Measurements from ENCODE around the gene RNPS1.

RNPS1 gene

GRCh38 chr16:2243031-2243528 is 24.8 kb downstream of the RNPS1 start:
- no peak for TF ChIP-seq ZFX (IDR thresholded peaks at IDR 0.05; ENCODE audit: borderline replicate concordance)
- TF ChIP-seq, protein P1, sequence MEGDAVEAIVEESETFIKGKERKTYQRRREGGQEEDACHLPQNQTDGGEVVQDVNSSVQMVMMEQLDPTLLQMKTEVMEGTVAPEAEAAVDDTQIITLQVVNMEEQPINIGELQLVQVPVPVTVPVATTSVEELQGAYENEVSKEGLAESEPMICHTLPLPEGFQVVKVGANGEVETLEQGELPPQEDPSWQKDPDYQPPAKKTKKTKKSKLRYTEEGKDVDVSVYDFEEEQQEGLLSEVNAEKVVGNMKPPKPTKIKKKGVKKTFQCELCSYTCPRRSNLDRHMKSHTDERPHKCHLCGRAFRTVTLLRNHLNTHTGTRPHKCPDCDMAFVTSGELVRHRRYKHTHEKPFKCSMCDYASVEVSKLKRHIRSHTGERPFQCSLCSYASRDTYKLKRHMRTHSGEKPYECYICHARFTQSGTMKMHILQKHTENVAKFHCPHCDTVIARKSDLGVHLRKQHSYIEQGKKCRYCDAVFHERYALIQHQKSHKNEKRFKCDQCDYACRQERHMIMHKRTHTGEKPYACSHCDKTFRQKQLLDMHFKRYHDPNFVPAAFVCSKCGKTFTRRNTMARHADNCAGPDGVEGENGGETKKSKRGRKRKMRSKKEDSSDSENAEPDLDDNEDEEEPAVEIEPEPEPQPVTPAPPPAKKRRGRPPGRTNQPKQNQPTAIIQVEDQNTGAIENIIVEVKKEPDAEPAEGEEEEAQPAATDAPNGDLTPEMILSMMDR (IDR thresholded peaks at IDR 0.05): peak; percentile 17; the same call in 1 of the 2 replicates

DNA sequence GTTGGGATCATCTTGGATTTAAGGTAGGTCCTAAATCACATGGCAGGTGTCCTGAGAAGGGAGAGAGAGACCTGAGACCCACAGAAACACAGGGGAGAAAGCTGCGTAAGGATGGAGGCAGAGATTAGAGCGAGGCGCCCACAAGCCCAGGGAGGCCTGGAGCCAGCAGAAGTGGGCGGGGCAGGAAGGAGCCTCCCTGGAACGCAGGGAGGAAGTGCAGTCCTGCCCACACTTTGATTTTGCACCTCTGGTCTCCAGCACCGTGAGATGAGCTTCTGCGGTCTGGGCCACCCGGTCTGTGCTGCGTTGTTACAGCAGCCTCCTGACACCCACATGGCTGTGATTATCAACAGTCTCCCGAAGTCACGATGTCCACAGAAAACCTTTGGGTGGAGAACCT is 25.3 kb downstream of the RNPS1 start:
- TF ChIP-seq, protein P1 (IDR thresholded peaks at IDR 0.05): no peak
- TF ChIP-seq ZFX (IDR thresholded peaks at IDR 0.05; ENCODE audit: borderline replicate concordance): no peak
- no peak overlapping the region for H3K27ac ChIP-seq

More at GRCh38 chr16:2243031-2243528, 24.8 kb downstream of the RNPS1 start:
- no peak overlapping the region for H3K27ac ChIP-seq

DNA sequence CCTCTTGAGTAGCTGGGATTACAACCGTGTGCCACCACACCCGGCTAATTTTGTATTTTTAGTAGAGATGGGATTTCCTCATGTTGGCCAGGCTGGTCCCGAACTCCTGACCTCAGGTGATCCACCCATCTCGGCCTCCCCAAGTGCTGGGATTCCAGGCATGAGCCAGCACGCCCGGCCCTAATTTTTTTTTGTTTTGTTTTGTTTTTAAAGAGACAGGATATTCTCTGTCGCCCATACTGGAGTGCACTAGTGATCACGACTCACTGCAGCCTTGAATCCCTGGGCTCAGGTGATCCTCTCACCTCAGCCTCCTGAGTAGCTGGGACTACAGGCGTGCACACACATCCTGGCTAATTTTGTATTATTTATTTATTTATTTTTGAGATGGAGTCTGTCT is 27.6 kb downstream of the RNPS1 start:
- H3K27ac ChIP-seq: peak overlapping the region; percentile 76

DNA sequence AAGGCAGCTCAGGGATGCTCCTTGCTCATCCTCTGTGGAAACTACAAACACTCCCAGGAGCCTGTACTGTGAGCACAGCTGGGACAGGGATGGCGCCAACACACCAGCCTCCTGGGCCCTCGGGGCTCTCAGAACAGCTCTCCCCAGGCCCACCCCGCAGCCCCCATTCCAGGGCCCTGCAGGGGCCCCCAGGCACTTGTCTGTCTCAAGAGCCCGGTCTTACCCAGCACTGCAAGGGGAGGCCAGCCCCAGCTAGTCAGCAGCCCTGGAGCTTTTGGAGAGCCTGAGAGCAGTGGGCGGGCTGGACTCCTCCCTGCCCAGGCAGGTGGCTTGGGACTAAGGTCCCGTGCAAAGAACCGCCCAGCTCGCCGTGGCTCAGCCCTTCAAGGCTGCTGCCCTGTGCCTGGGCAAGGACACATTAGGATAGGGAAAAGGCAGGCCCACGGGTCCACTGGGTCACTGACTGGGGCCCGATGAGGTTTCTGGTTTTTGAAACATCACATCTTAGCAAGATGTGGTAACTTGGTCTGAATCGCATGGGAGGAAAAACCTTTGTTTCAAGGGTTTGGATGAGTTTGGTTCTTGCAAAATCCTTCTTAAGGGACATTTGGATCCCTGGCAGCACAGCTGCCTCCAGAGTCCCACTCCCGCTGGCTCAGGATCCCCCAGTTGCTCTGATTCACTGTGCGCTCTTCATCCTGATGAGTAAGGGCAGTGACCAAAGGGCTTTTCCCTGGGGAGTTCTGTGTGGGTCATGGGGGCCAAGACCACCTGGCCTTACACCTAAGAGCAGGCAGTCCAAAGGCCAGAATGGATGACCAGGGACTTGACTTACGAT is 28.9 kb downstream of the RNPS1 start:
- H3K27ac ChIP-seq: peak overlapping the region; percentile 76
- no peak for TF ChIP-seq ZFX (IDR thresholded peaks at IDR 0.05; ENCODE audit: borderline replicate concordance)
- TF ChIP-seq, protein P1 (IDR thresholded peaks at IDR 0.05): no peak

- H3K27ac ChIP-seq: peak overlapping the region; percentile 76
- TF ChIP-seq, protein P1 (IDR thresholded peaks at IDR 0.05): no peak
- no peak for TF ChIP-seq ZFX (IDR thresholded peaks at IDR 0.05; ENCODE audit: borderline replicate concordance)
Measured at GRCh38 chr16:2238150-2238837, 29.6 kb downstream of the RNPS1 start.

GRCh38 chr16:2237493-2238149 is 30.3 kb downstream of the RNPS1 start:
- TF ChIP-seq, protein P1 (IDR thresholded peaks at IDR 0.05): no peak
- no peak for TF ChIP-seq ZFX (IDR thresholded peaks at IDR 0.05; ENCODE audit: borderline replicate concordance)
- H3K27ac ChIP-seq: peak overlapping the region; percentile 76

- peak overlapping the region; percentile 76 for H3K27ac ChIP-seq
- TF ChIP-seq, protein P1 (IDR thresholded peaks at IDR 0.05): no peak
- TF ChIP-seq ZFX (IDR thresholded peaks at IDR 0.05; ENCODE audit: borderline replicate concordance): no peak
Measured at GRCh38 chr16:2237102-2237482, 30.8 kb downstream of the RNPS1 start.

Measured in 22Rv1 (cell line).